ENCODE data around the gene GMDS. TPM values are rescaled to one million over a fixed set of nuclear protein-coding genes. Genes with fewer than 3 reads are reported as not detected.

GMDS gene
- total and polyA plus RNA-seq, 2 of the 13 experiments (the other 11 are each of a cell fraction or from before 2014, with no cell fraction given) = 64.4 to 112 TPM

GRCh38 chr6:1901556-1901955 lies 343.8 kb downstream of the GMDS start:
- no peaks in the 10 kb centered on the region for H3K4me1 ChIP-seq (ENCODE audit: insufficient read depth, low read length)
- no peak overlapping the region for H3K27ac ChIP-seq (ENCODE audit: extremely low read length, insufficient read depth, low read length)
- DNase-seq (ENCODE audit: low spot score) = peak; percentile 44
- H3K4me3 ChIP-seq (replicated peaks in 1 of 3; ENCODE audit: insufficient read depth in 1 of 3, low read depth in 2 of 3, low read length in 3 of 3) = no peak overlapping the region
- no peak for FAIRE-seq
- 93% methylated on average over 1 of the region's 1 CpG for WGBS (ENCODE audit: low lambda C conversion rate)
- intact Hi-C loops (cut with micrococcal nuclease; ENCODE audit: unreplicated experiment) (no loop called here), in situ Hi-C loops (cut with HindIII; ENCODE audit: extremely low pct_ligation_motif_present, low pct_unique_long_range_greater_than_20kb) (no loop called here)
- no peak overlapping the region for H2AFZ ChIP-seq (ENCODE audit: low read length)
- no peak overlapping the region for H3K4me2 ChIP-seq (ENCODE audit: low read depth, low read length)
- ChIA-PET CTCF (ENCODE audit: low intra/inter-chr PET ratio, low total read pairs) (no interaction called here), POLR2A (no interaction called here)
- H3K79me2 ChIP-seq (ENCODE audit: insufficient read depth, low read length) = no peaks in the 10 kb centered on the region
- no TSS peak for BruUV-seq (replicated peaks)
- H3K9me3 ChIP-seq (ENCODE audit: low read length) = no peaks in the 10 kb centered on the region
- ATAC-seq = peak; percentile 58
- no peak overlapping the region for H3K9ac ChIP-seq (ENCODE audit: insufficient read depth, low read depth, low read length)
- peaks cover 5 to 18% of the 10 kb centered on the region in 2 experiments; a peak in 3 of 5 replicates for H3K36me3 ChIP-seq (replicated peaks in 1 of 2; ENCODE audit: control insufficient read depth in 1 of 2, insufficient read depth in 2 of 2, low read length in 2 of 2)
- no peaks in the 10 kb centered on the region for H3K27me3 ChIP-seq (ENCODE audit: control insufficient read depth in 1 of 2, insufficient read depth in 2 of 2, low read length in 2 of 2)
- TF ChIP-seq, protein P1, sequence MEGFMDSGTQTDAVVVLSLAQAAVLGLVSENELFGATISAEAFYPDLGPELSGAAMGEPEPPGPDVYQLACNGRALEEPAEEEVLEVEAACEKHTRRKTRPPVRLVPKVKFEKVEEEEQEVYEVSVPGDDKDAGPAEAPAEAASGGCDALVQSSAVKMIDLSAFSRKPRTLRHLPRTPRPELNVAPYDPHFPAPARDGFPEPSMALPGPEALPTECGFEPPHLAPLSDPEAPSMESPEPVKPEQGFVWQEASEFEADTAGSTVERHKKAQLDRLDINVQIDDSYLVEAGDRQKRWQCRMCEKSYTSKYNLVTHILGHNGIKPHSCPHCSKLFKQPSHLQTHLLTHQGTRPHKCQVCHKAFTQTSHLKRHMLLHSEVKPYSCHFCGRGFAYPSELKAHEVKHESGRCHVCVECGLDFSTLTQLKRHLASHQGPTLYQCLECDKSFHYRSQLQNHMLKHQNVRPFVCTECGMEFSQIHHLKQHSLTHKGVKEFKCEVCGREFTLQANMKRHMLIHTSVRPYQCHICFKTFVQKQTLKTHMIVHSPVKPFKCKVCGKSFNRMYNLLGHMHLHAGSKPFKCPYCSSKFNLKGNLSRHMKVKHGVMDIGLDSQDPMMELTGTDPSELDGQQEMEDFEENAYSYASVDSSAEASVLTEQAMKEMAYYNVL (CRISPR knock-in tag; IDR thresholded peaks at IDR 0.05; ENCODE audit: borderline replicate concordance) = no peak
- peak; percentile 26; the same call in 1 of the 2 replicates for TF ChIP-seq FOSL2 (CRISPR knock-in tag; IDR thresholded peaks at IDR 0.05)
- 0 out of 2 replicates have a peak, but pooled peaks cover 2% of the 10 kb centered on the region for H4K20me1 ChIP-seq (ENCODE audit: insufficient read depth, low read length)

GRCh38 chr6:1896897-1897296 lies 348.5 kb downstream of the GMDS start:
- no peaks in the 10 kb centered on the region for H3K4me1 ChIP-seq (ENCODE audit: insufficient read depth, low read length)
- no peak for FAIRE-seq
- in situ Hi-C loops (cut with HindIII; ENCODE audit: extremely low pct_ligation_motif_present, low pct_unique_long_range_greater_than_20kb) (no loop called here), intact Hi-C loops (cut with micrococcal nuclease; ENCODE audit: unreplicated experiment) (no loop called here)
- no peak for ATAC-seq
- CTCF ChIA-PET (ENCODE audit: low intra/inter-chr PET ratio, low total read pairs) = no interaction called here
- H3K9ac ChIP-seq (ENCODE audit: insufficient read depth, low read depth, low read length) = no peak overlapping the region
- no peak overlapping the region for H2AFZ ChIP-seq (ENCODE audit: low read length)
- no peak overlapping the region for H3K4me3 ChIP-seq (replicated peaks in 1 of 3; ENCODE audit: insufficient read depth in 1 of 3, low read depth in 2 of 3, low read length in 3 of 3)
- H3K27me3 ChIP-seq (ENCODE audit: control insufficient read depth in 1 of 2, insufficient read depth in 2 of 2, low read length in 2 of 2) = no peaks in the 10 kb centered on the region
- POLR2A ChIA-PET = no interaction called here
- H3K36me3 ChIP-seq (replicated peaks in 1 of 2; ENCODE audit: control insufficient read depth in 1 of 2, insufficient read depth in 2 of 2, low read length in 2 of 2) = peaks cover 6 to 14% of the 10 kb centered on the region in 2 experiments; a peak in 4 of 5 replicates
- WGBS (ENCODE audit: low lambda C conversion rate) = 97% methylated on average over 5 of the region's 5 CpGs
- no peaks in the 10 kb centered on the region for H3K79me2 ChIP-seq (ENCODE audit: insufficient read depth, low read length)
- no peak overlapping the region for H3K4me2 ChIP-seq (ENCODE audit: low read depth, low read length)
- no peaks in the 10 kb centered on the region for H3K9me3 ChIP-seq (ENCODE audit: low read length)
- peak; percentile 49 for TF ChIP-seq RBM22 (optimal IDR thresholded peaks at IDR 0.05; ENCODE audit: low read length)
- TF ChIP-seq WIZ (CRISPR knock-in tag; IDR thresholded peaks at IDR 0.05) = no peak
- no peak for DNase-seq (ENCODE audit: low spot score)
- H4K20me1 ChIP-seq (ENCODE audit: insufficient read depth, low read length) = 0 out of 2 replicates have a peak, but pooled peaks cover 2% of the 10 kb centered on the region
- no peak overlapping the region for H3K27ac ChIP-seq (ENCODE audit: extremely low read length, insufficient read depth, low read length)
- BruUV-seq (replicated peaks) = no TSS peak
